Prostate gland (tissue), 2 donors: ENCODE results near the gene BNC2.

ENCODE experiments used
- CTCF ChIP-seq, 4 experiments: fragments of 200-600 bp in 2 of 4; fragments of 450-650 bp in 2 of 4; sonication (generic) in 2 of 4; IDR thresholded peaks; 1 replicate in 3 of 4; 2 replicates in 1 of 4; pipeline ENCODE4 v1.5.1; 2016 to 2019; ENCODE audit warnings: antibody characterized with exemption in 4 of 4, mild to moderate bottlenecking in 2 of 4, moderate library complexity in 2 of 4
- POLR2A ChIP-seq: fragments of 450-650 bp; IDR thresholded peaks from one replicate; pipeline ENCODE4 v1.6.1; 2016; ENCODE audit warnings: antibody characterized with exemption, mild to moderate bottlenecking
- POLR2AphosphoS5 ChIP-seq: sonication (generic); formaldehyde crosslinking; IDR thresholded peaks from one replicate; pipeline ENCODE4 v1.6.1; 2017; ENCODE audit warnings: antibody characterized with exemption

- TF ChIP-seq POLR2A (no peak), CTCF (IDR thresholded peaks at IDR 0.05) (no peak), POLR2AphosphoS5 (no peak)
Observed at GRCh38 chr9:16816011-16816410, 54.5 kb downstream of the BNC2 start.
